T-helper 2 cell (primary cell): ENCODE results near the gene NRCAM.

Source experiments
- DNase-seq, 5 experiments: peaks; one replicate each; pipeline versions ENCODE4 v3.0.0 to v3.0.0-alpha.2; 2012 to 2022

Gene NRCAM

GRCh38 chr7:108239501-108240225 is 216.6 kb downstream of the NRCAM start:
- no peak for DNase-seq

GRCh38 chr7:108236681-108237415 is 219.4 kb downstream of the NRCAM start:
- no peak for DNase-seq

DNA sequence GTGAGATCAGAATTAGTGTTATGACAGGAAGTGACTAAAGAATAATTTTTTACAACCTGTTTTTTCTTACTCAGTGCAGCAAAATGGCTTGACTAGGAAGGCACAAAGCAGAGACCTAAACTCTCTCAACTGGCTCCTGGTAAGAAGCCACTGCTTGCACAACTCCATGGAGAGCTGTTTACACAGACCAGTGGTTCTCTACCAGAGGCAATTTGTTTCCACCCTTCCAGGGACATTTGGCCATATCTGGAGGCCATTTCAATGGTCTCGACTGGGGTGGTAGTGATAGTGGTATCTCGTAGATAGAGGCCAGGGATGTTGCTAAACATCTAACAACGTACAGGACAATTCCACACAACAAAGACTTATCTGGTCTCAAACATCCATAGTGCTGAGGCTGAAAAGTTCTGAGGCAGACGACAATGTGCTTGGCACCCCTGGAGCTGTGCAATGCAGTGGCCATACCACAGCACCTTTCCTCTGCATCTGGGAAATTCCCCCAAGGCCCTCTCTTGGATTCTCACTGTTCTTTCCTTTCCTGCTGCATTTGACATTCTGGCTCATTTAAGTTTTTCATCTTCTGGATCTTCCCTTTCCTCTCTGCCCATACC is 220.7 kb downstream of the NRCAM start:
- DNase-seq, result no peak

GRCh38 chr7:108234971-108235450 is 221.2 kb downstream of the NRCAM start:
- no peak for DNase-seq

DNA sequence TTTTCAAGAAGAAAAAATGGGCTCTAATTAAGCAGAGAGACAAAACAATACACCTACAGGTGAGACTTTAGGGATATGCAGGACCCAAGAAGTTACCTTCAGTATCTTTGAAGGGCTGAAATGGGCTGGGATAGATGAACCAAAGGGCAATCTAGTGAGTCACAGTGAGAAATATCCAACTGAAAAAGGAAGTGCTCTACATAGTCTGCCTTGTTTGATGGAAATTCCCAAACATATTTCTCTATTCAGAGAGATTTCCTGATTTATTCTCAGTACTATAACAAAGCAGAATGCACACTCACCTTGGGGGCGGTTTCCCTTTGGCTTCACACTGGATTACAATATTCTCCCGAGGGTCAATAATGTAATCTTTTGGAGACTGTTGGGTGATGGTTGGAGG is 222.0 kb downstream of the NRCAM start:
- no peak for DNase-seq

DNA sequence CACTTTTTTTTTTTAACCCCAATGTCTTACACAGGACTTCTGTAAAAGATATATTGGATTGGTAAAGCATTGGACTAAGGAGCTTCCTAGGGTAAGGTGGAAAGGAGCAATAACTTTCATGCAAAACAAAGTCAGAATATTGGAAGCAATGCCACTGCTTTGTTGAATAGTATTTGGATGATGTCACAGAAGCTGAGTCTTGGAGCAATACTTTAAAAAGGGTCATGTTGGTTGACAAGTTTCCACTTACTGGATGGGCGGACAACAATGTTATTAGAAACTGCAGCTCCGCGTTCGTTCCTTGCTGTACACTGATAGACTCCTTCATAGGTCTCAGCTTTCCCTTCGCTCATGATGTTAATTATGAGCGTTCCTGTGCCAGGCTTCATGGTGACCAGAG is 224.2 kb downstream of the NRCAM start:
- no peak for DNase-seq

GRCh38 chr7:108231221-108231620 is 225.0 kb downstream of the NRCAM start:
- no peak for DNase-seq

DNA sequence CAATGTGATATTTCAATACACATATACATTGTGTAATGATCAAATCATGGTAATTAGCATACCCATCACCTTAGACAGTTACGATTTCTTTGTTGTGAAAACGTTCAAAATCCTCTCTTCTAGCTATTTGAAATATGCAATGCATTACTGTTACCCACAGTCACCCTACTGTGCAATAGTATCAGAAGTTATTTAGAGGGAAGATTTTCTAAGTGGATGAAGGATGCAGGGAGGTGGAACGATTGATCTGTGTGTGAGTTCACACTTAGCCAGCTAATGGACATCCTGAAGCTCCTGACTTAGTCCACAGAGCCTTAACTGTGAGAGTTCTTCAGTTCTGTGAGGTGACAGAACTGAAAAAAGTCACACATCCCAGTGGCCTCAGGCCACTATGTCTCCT is 228.9 kb downstream of the NRCAM start:
- DNase-seq, result no peak

- DNase-seq, result no peak
These were observed 229.4 kb downstream of the NRCAM start for GRCh38 chr7:108226816-108227299.

GRCh38 chr7:108225531-108226181 is 230.6 kb downstream of the NRCAM start:
- no peak for DNase-seq

GRCh38 chr7:108224387-108224786 is 231.8 kb downstream of the NRCAM start:
- no peak for DNase-seq

DNA sequence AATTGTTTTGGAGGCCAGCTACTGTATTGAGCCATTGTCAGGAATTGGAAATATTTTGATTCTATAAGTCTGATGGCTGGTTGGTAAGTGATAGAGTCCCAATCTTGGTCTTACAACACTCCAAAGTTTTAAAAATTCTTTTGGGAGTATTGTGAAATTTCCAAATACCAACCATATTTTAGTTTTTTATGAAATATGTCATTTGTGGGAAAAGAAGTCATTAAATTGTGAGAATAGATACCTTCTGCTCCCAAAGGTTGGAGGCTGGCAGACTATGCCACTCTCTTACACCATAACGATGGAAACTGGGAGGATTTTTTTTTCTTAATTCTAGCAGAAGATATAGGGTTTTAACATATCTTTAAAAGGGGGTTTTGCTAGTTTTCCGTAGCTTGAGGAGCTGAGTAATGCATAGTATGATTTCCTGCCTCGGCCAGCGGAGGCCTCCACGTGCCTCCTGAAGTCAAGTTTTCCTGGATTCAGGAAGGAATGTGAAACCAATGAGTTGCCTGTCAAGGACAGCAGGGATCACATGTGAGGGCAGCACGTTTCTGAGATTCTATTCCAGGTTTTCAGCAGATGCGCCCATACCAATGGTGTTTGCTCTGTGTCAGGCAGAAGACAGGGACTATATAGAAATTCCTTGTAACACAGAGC is 233.9 kb downstream of the NRCAM start:
- no peak for DNase-seq

DNA sequence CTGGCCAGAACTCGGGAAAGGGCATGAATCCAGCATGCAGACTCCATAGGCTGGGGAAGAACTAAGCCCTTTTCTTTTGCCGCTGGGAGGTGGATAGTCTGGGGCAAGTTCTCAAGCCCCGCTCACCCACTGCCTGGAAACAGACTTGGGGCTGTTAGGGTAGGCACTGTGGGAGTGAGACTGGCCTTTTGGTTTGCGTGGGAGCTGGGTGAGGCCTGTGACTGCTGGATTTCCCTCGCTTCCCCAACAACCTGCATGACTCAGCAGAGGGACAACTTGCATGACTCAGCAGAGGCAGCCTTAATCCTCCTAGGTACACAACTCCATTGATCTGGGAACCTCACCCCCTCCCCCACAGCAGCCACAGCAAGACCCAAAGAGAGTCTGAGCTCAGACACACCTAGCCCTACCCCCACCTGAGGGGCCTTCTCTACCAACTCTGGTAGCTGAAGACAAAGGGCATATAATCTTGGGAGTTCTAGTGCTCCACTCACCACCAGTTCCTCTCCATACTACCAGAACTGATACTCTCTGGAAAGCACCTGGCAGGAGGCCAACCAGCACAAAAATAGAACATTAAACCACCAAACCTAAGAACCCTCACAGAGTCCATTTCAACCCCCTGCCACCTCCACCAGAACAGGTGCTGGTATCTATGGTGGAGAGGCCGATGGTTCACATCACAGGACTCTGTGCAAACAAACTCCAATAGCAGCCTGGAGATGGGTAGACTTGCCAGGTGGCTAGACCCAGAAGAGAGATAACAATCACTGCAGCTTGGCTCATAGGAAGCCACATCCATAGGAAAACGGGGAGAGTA is 244.6 kb downstream of the NRCAM start:
- DNase-seq, result no peak

- DNase-seq, result no peak
These were observed 245.4 kb downstream of the NRCAM start for GRCh38 chr7:108210796-108211195.

- DNase-seq, result no peak
These were observed 250.9 kb downstream of the NRCAM start for GRCh38 chr7:108205311-108205710.

- no peak for DNase-seq
These were observed 251.9 kb downstream of the NRCAM start for GRCh38 chr7:108204281-108204796.

GRCh38 chr7:108203537-108203936 is 252.7 kb downstream of the NRCAM start:
- no peak for DNase-seq

DNA sequence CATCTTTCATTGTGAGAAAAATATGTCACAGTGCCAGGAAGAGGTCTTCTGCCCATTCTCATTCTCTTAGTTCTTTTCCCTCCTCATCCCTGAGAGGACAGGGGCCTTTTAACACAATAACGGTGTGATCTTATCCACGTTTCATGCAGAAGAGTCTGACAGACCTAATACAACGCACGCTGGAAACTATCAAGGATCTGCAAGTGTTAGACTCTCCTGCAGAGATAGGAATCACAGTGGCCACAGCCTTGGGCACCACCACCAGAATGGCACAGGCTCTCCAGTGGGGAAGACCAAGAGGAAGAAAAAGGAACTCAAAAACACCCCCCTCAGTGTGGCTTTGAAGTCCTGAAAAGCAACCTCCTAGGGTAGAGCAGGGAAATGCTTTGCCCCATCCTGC is 253.5 kb downstream of the NRCAM start:
- DNase-seq, result no peak

DNA sequence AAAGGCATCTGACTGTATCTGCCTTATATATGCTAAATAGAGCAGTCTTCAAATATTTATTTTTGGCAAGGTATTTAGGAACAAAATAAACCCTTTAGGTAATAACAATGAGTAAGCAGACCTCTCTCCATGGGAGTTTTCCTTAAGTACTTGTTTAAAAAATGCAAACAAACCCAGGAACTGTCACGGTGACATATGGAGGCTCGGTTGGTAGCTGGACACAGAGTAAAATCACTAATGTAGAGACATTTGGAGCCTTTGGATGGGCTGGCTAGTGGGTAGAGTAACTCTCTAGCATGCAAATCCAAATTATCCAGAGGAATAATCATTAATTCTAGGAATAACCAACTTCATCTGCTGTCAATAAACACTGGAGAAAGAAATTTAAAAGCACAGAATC is 254.5 kb downstream of the NRCAM start:
- no peak for DNase-seq

DNA sequence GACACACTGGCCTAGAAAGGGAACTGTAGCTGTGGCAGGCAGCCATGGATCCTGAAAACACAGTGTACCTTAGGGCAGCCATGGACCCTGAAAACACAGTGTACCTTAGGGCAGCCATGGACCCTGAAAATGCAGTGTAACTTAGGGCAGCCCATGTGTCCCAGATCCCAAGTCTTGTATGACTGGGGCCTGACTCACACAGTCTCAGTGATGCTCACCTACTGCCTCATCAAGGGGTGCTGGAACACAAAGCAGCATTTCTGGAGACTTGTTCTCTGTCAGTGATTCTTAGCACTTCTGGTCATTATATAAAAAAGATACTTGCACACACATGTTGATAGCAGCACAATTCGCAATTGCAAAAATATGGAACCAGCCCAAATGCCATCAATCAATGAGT is 255.9 kb downstream of the NRCAM start:
- DNase-seq, result no peak

DNA sequence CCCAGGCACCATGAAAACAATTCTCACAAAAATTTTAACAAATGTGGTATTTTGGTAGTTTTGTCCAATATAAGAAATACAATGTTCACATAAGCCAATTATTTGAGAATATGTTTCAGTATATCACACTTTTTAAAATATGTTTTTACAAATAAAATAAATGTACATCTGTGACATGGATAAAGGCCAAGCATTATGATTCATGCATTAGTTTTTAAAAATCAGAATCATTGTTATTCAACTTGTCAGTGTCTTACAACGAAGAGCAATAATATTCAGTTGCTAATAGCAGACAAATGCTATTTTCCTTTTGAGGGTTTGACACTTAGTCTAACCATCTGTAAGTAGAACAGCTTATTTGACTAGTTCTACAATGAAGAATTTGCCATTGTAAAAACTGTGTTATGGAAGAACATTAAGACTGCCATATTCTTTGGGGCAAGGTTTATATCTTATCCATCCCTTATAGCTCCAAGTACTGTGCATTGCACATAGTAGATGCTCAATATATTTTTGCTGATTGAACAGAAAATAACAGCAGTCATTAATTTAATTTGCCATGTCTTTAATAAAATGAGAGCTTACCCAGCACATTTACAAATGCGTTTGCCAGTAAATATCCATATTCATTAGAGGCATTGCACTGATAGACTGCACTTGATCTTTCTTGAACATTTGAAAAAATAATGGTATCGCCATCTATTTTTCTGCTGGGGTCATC is 258.7 kb downstream of the NRCAM start:
- no peak for DNase-seq
